Measurements from ENCODE around the gene AKT1S1.

AKT1S1 gene

GRCh38 chr19:49882643-49883042, 5.5 kb upstream of the AKT1S1 start:
- no peak for DNase-seq (ENCODE audit: low read depth)

GRCh38 chr19:49881672-49882394, 4.7 kb upstream of the AKT1S1 start:
- DNase-seq (ENCODE audit: low read depth): no peak

- no peak for DNase-seq (ENCODE audit: low read depth)
Observed at GRCh38 chr19:49881186-49881585, 4.0 kb upstream of the AKT1S1 start.

GRCh38 chr19:49880162-49880869, 3.2 kb upstream of the AKT1S1 start:
- DNase-seq (ENCODE audit: low read depth): no peak

GRCh38 chr19:49879243-49879963, 2.2 kb upstream of the AKT1S1 start:
- no peak for DNase-seq (ENCODE audit: low read depth)

- DNase-seq (ENCODE audit: low read depth): no peak
Observed at GRCh38 chr19:49878744-49879070, 1.6 kb upstream of the AKT1S1 start.

GRCh38 chr19:49877879-49878743, 956 bp upstream of the AKT1S1 start:
- DNase-seq (ENCODE audit: low read depth): peak; percentile 97

- DNase-seq (ENCODE audit: low read depth): peak; percentile 97
Observed at GRCh38 chr19:49876422-49877019, 634 bp downstream of the AKT1S1 start.

- DNase-seq (ENCODE audit: low read depth): peak; percentile 40
Observed at GRCh38 chr19:49875857-49876421, 1.2 kb downstream of the AKT1S1 start.

- DNase-seq (ENCODE audit: low read depth): no peak
Observed at GRCh38 chr19:49875177-49875576, 2.0 kb downstream of the AKT1S1 start.

- DNase-seq (ENCODE audit: low read depth): no peak
Observed at GRCh38 chr19:49874503-49875157, 2.5 kb downstream of the AKT1S1 start.

GRCh38 chr19:49873834-49874233, 3.3 kb downstream of the AKT1S1 start:
- no peak for DNase-seq (ENCODE audit: low read depth)

- DNase-seq (ENCODE audit: low read depth): no peak
Observed at GRCh38 chr19:49873129-49873521, 4.0 kb downstream of the AKT1S1 start.

GRCh38 chr19:49872245-49873128, 4.7 kb downstream of the AKT1S1 start:
- no peak for DNase-seq (ENCODE audit: low read depth)

- DNase-seq (ENCODE audit: low read depth): no peak
Observed at GRCh38 chr19:49871349-49871985, 5.7 kb downstream of the AKT1S1 start.

- DNase-seq (ENCODE audit: low read depth): no peak
Observed at GRCh38 chr19:49870309-49870901, 6.8 kb downstream of the AKT1S1 start.

GRCh38 chr19:49869484-49870308, 7.5 kb downstream of the AKT1S1 start:
- DNase-seq (ENCODE audit: low read depth): peak; percentile 89

- no peak for DNase-seq (ENCODE audit: low read depth)
Observed at GRCh38 chr19:49869009-49869483, 8.1 kb downstream of the AKT1S1 start.

All from activated T-cell treated with anti-CD3 and anti-CD28 coated beads for 24 hours (primary cell).